NOMO-1 treated with DMSO at 0.1 percent for 48 hours (cell line): ENCODE measurements around the gene NRP1.
"Not testable (repeated sequence)": the region's sequence is repeated elsewhere in the genome, so short reads cannot be mapped to it uniquely, and the experiment has no call there.

ENCODE experiments used
- DNase-seq: peaks from one replicate; lab custom pipeline; 2025; ENCODE audit not compliant: unreplicated experiment; lab: John Stamatoyannopoulos, UW

Gene NRP1

DNA sequence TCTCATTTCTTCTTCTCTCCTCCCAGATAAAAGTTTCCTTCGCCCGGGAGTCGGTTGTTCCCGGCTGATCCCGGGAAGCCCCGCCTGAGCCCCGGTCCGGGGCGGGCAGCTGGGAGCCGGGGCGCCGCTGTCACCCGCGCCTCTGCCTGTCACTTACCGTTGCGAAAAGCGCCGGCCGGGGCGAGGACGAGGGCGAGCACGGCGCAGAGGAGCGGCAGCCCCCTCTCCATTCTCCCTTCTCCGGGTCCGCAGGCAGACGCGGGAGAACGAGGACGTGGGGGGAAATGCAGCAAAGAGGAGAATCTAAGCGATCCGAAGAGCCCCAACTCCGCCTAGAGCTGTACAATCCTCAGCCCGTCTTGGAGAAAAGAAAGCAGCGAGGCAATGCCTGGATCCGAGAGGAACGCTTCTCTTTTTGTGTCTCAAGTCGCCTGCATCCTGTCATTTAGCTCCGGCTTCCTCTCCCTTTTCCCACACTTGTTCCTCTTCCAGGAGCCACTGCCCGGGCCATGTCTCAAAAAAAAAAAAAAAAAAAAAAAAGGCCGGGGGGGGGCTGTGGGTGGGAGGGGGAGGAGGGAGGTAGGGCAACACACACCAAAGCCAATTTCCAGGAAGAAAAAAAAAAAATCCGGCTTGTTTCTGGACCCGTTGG lies at the start of gene NRP1:
NRP1 (minus strand) TSS at position 515 of the 652 bp plus-strand sequence; CDS start at position 230, 285 bp downstream.
- DNase-seq = no peak

DNA sequence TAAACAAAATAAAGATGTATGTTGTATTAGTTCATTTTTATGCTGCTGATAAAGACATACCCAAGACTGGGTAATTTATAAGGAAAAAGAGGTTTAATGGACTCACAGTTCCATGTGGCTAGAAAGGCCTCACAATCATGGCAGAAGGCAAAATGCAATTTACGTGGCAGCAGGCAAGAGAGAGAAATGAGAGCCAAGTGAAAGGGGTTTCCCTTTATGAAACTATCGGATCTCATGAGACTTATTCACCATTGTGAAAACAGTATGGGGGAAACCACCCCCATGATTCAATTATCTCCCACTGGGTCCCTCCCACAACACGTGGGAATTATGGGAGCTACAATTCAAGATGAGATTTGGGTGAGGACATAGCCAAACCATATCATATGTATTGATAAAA lies 49.7 kb upstream of the NRP1 start:
- DNase-seq = not testable (repeated sequence)

DNA sequence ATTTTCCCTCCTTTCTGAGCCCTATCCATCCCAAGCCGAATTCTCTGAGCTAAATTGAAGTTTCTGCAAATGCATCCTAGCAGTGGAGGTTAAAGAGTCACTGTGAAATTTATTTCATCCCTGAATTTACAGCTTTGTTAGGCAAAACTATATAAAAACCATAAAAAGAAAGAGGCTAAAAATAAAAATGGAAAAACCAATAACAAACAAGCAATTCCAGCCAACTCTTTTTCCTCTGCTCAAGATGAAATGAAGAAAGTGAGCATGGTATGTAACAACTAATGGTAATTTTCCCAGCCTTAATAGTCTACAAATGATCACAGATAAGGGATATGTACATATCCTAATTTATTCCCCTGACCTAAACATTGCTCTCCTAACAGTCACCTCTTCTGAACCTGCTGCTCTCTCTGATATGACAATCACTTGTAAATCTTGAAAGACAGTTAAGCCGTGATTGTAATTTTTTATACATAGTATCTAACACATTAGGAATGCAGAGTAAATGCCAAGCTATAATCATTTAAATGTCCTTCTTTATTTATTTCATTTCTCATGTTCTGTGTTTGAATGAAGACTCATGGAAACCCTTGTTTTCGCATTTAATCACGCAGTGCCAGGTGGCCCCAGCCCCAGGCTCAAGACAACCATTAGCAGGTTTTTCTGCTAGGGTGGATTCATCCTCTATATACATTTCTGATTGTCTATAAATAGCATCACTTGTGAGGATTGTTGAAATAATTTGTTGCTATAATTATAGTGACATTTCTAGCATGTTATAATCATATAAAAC lies 48.6 kb upstream of the NRP1 start:
- no peak for DNase-seq

DNA sequence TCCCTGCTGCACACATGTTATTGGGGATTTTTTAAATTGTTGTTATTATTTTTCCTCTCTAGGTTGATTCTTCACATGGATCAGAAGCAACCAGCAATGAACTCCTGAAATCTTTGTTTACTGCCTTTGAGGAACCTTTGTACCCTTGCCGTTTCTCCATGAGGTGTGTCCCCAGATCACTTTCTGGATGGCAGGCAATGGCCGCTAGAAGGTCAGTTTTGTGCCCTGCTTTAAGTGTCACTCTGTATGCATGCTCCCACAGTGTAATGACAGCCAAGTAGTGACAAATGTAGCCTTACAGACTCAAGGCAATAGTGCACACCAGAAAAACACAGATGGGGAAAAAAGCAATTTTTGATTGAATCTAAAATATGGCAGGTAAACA lies 47.7 kb upstream of the NRP1 start:
- DNase-seq = no peak

DNA sequence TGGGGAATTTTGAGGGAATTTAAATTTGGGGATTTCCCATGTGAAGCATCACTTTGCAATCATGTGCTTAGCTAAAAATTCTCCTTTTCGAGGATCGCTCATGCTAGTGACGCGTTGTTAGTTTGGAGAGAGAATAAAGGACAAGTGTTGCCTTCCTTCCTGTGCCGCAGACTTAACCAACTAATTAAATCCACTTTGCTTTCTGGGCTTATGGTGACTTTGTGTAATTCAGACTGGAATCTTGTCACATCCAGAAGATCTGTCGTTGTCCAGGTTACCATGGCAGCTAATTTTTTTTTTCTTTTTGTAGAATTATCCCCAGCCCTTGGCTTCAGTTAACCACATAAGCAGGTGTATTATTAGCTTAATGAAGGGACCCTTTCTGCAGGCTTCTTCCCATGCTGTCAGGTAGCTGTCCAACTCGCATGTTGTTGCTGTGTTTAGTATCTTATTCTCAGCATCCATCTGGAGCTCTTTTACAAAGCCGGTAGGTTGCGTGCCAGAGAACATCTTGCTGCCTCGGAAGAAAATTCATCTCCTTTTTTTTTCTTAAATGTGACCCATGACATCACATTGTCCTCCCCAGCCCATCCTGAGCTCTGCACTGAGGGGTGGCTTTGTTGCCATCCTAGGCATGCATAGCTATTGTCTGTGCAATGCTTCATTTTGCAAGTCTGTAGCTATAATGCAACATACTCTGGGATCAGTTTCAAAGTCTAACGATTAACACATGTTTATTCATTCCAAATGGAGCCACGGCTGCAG lies 47.2 kb upstream of the NRP1 start:
- DNase-seq = no peak

DNA sequence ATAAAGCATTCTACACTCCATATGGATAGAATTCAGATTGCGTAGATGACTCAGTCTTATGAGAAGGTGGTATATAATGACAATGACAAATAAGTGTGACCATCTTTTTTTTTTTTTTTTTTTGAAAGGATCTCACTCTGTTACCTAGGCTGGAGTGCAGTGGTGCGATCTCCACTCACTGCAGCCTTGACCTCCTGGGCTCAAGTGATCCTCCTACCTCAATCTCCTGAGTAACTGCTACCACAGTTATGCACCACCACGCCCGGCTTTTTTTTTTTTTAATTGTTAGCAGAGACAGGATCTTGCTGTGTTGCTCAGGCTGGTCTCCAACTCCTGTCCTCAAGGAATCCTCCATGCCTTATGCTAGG lies 43.2 kb upstream of the NRP1 start:
- DNase-seq = no peak

DNA sequence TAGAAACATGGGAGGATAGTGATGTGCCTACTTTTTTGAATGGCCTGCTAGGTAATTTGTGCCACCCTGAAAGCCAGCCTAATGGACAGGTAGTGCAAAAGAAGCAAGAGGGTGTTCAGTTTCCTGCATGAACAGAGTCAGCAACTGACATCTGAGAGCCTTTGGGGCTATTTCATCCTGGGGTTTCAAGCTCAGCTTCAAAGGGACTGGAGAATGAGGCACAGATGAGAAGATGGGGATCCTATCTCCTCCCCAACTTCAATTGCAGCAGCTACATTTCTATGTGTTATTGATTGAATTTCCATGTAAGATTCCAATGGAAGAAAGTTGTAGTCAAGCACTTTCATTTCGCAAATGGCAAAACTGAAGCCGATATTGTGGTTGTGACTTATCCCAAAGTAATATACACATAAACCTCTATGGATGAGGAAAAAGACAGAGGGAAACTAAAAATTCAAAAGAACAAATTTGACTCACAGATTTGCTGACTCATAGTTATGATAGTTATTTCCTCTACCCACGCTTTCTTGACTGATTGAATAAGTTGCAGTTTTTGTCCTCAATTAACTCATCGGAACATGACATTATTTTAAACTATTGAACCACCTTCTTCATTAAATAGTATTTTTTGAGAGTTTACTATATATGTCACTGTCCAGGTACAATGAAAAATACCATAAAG lies 42.6 kb upstream of the NRP1 start:
- DNase-seq = no peak

DNA sequence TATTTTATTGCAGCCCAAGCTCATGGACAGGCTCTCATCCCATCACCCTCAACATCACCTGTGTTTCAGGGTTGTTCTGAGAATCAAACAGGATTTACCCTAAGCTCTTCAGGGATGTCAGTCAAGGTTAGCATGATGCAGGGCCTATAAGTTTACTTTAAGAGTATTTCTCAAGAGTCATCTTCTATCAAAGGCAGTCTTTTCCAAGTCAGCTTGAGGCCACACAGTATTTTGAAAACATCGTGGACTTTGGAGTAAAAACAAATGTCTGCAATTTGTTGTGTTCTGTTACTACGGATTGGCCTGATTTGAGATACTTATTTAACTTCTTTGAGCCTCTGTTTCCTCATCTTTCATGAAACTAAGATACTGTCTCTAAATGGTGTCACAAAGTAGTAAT lies 42.0 kb upstream of the NRP1 start:
- no peak for DNase-seq

DNA sequence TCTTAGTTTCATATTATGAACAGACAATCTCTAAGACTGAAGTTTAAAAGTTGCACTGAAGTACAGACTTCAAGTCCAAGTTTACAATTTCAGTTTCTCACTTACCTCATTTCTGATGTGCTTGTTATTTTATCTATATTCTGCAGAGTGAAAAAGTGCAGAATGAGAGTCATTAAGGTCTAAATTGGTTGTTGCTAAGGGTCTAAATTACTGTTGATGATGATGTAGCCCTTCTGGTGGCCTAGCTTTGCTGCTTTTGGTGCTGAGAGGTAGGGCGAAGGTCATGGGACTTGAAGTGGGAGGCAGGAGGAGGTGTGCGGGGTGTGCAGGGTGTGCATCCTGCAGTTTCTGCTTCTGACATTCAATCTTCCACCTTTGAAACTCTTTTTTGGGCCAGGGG lies 38.8 kb upstream of the NRP1 start:
- DNase-seq = no peak

DNA sequence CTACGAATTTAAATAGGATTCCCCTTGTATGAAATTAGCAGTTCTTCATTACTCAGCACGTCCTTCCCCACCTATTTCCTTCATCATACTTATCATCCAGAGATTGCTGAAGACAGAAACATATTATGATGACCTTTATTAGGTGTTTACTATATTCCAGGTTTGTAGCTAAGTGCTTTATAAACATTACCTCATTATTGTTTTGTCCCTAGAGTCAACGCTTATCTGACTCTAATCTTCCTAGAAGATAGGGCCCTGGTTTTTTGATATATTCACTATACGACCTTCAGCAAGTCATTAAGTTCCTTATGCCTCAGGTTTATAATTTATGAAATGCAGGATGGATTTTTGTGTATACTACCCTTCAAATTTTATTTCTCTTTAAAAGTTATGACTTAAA lies 36.8 kb upstream of the NRP1 start:
- no peak for DNase-seq

DNA sequence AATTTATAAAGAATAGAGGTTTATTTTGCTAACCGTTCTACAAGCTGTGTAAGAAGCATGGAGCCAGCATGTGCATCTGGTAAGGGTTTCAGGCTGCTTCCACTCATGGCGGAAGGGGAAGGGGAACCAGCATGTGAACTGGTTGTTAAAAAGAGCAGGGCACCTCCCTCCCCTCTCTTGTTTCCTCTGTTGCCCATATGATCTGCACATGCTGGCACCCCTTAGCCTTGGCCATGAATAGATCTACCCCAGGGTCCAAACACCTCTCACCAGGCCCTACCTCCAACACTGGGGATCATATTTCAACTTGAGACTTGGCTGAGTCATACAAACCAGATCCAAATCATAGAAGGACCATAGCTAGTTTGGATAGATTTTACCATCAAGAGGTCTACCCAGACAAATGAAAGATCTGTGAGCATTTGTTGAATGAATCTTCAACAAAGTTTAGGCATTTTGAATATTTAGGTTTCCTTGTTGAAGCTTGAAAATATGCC lies 36.0 kb upstream of the NRP1 start:
- no peak for DNase-seq

DNA sequence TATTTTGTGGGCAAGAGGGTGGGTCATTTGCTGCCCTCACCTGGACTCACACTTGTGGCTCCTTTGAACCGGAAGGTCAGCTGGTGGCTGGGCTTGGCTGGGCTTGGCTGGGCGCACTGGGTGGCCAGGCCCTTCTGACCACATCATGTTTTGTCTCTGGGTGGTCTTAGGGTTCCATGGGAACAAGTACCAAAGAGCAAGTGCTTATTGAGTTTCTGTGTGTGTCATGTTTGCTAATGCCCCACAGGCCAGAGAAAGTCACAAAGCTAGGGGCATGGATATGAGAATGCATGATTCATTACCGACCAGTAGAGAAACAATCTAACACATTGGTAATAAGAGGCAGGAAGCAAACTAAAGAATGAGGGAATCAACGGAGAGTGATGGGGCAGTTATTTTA lies 33.6 kb upstream of the NRP1 start:
- no peak for DNase-seq

DNA sequence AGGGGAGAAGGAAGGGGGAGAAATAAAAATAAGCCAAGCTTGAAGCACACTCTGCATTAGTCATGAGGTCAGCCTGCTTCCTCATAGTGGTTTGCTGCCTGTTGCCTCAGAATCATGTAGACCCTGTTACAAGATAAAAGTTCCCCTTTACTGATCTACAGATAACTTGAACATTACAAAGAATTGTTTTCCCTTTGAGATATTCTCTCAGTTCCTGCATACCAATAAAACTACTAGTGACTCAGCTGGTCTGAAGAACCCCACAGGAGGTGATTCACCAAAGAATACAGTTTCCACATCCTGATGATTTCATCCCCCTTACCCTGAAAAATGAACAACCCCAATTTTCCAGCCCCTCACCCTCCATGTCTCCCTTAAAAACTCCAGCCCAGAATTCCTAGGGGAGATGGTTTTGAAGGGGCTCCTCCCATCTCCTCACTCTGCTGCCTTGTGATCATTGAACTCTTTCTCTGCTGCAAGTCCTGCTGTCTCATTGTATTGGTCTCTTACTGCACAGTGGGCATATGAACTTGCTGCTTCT lies 31.5 kb upstream of the NRP1 start:
- DNase-seq = peak; percentile 96

DNA sequence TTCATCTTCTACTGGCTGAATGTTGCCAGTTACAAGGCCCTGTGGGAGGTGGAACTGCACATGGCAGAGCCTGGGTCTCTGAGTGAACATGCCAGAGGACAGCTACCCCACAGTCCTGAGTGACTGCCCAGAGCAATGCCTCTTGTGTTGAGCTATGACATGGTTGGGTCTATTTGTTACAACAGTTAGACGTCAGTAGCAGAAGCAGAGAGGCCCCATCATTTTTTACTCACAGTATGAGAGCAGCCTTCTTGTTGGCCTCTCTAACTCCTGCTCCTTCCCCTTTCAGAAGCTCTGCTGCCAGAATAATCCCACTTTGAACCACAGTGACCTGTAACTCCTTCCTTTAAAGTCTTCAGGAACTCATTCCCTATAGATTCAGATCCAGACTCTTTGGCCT lies 30.8 kb upstream of the NRP1 start:
- DNase-seq = peak; percentile 24

DNA sequence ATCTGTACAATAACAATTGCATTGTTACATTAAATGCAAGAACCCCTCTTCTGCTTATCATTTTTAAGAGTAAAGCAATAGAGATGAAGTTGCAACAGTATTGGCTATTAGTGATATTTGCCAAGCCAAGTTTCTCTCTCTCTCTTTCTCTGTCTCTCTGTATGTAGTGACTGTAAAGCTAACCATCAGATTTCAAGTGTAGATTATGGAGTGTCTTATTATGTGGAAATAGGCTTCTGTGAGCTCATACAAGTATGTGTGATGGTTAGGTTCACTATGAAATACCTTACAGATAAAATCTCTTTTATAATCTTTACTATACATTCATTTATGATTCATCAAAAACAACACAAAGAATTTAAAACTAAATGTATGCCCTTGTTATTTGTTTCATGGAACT lies 28.6 kb upstream of the NRP1 start:
- DNase-seq = no peak

DNA sequence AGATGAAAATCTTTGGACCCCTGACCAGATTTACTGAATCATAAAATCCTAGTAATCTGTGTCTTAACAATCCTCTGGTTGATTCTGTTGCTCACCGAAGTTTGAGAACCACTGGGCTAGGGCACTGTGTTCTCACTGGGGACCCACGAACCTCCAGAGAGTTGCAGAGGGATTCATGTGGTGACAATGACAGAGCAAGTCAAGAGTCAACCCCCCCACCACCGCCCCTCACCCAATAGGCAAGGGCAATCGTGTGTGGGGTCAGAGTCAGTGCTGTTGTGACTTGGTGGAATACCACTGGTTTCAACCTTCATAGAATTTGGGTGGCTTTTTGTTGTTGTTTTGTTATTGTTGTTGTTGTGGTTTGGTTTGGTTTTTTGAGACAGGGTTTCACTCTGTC lies 23.5 kb upstream of the NRP1 start:
- no peak for DNase-seq

DNA sequence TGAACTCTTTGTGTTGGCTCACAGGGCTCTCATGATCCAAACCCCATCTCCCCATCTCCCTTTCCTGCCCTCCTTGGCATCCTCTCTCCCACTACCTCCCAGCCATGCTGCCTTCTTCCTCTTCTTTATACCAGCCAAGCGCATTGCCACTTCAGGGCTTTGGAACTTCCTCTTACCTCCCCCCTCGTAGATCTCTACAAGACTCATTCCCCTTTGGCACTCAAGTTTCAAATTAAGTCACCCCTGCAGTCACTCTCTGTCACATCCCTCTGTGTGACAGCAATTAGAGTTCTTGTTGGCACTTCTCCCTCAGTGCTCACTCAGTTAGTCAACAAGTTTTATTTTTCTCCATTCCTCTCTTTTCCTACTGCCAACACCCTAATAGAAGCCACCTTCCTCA lies 20.8 kb upstream of the NRP1 start:
- peak; percentile 86 for DNase-seq

DNA sequence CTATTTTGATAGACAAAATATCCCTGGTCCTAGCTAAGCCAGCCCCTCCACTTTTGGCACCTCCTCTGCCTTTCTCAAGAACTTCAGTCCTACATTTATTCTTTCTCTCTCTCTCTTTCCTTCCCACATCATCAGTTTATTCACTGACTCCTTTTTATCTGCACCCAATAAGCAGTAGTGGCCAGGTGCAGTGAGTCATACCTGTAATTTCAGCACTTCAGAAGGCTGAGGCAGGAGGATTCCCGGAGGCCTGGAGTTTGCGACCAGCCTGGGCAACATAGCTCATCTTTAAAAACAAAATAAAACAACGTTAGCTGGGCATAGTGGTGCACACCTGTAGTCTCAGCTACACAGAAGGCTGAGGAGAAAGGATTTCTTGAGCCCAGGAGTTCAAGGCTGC lies 19.4 kb upstream of the NRP1 start:
- no peak for DNase-seq

DNA sequence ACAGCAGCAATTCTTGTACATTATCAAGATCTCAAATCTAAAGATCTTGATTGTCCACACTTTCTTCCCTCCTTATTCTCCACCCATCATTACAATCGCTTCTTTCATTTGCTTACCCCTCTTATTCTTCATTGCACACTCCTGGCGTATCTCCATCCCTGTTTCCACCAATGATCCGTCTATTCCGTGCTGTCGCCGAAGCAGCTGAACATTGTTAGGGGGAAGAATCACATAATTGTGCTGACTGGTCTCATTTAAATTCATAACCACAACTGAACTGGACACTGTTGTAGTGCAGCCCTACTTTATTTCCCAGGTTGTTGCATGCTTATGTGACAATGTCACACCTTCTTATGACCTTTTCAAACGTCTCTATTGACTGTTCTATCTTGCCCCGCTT lies 18.9 kb upstream of the NRP1 start:
- no peak for DNase-seq

DNA sequence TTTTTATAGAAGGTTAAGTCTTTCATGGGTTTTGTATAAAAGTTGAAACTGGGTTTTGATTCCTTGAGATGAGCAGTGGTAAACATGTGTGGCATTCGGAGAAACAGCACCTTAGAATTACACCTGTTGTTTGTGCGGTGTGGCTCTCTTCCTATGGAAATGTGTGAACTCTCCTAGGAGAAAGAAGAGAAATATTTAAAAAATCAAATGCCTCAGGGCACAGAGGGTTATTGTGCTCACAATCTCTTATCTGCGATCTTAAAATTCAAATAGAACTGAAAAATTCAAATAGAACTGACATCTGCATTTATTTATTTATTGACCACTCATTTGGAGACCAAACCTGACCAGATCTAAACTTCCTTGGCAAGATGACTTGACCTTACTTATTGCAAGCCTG lies 18.1 kb upstream of the NRP1 start:
- DNase-seq = no peak

DNA sequence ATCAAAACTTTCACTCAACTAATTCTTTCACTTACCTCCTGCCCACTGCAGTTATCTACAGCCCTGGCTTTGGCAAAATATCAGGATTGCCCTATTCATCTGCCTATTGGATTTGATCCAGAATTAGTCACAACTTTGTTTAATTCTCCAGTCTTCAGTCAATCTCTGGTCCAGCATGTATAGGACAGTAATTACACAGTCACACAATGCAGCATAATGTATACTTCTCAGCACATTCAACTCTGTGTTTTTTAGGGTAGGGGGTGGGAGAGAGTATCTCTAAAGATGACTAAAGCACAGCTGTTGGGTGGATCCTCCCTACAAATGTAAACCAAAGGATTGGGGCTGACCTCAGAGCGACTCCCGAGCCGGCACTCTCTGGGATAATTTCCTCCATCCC lies 17.7 kb upstream of the NRP1 start:
- DNase-seq = no peak
